Adrenal gland (tissue), 5 donors: ENCODE measurements around the gene ALDH1A1.

Source experiments
- CTCF ChIP-seq, 6 experiments: fragments of 450-650 bp in 4 of 6; fragments of 200-600 bp in 2 of 6; sonication (generic) in 1 of 6; IDR thresholded peaks; 1 replicate in 5 of 6; 2 replicates in 1 of 6; pipeline versions ENCODE4 v1.5.1 to v1.8.0; 2016 to 2021; ENCODE audit warnings: antibody characterized with exemption in 6 of 6, mild to moderate bottlenecking in 2 of 6, moderate library complexity in 1 of 6
- POLR2A ChIP-seq, 2 donors: fragments of 450-650 bp; IDR thresholded peaks; one replicate each; pipeline ENCODE4 v1.6.1; 2017; ENCODE audit warnings: antibody characterized with exemption in 2 of 2, mild to moderate bottlenecking in 2 of 2, moderate library complexity in 1 of 2
- donor health status: DM: no; HTN: no; CAD: no.

- TF ChIP-seq CTCF (IDR thresholded peaks at IDR 0.05) (no peak), POLR2A (IDR thresholded peaks at IDR 0.05) (no peak)
Measured at GRCh38 chr9:72991772-72992171, 38.9 kb upstream of the ALDH1A1 start.
